Gastroesophageal sphincter (tissue), 3 donors: ENCODE data around the gene PPP4R4.

Source experiments
- CTCF ChIP-seq, 4 experiments: fragments of 200-600 bp in 2 of 4; fragments of 450-650 bp in 2 of 4; sonication (generic) in 1 of 4; IDR thresholded peaks; one replicate each; pipeline ENCODE4 v1.5.1; 2017 to 2019; ENCODE audit warnings: antibody characterized with exemption in 4 of 4, mild to moderate bottlenecking in 2 of 4, moderate library complexity in 2 of 4
- POLR2A ChIP-seq, 2 donors: fragments of 450-650 bp; IDR thresholded peaks; one replicate each; pipeline ENCODE4 v1.6.1; 2017; ENCODE audit warnings: antibody characterized with exemption in 2 of 2, mild to moderate bottlenecking in 2 of 2, moderate library complexity in 1 of 2
- POLR2AphosphoS5 ChIP-seq: sonication (generic); formaldehyde crosslinking; IDR thresholded peaks from one replicate; pipeline ENCODE4 v1.6.1; 2017; ENCODE audit warnings: antibody characterized with exemption

- TF ChIP-seq POLR2AphosphoS5 (no peak), POLR2A (IDR thresholded peaks at IDR 0.05) (no peak), CTCF (IDR thresholded peaks at IDR 0.05) (no peak)
Measured at GRCh38 chr14:94126419-94126677, 47.8 kb upstream of the PPP4R4 start.
